ENCODE measurements around the gene ZNF79. TPM values are rescaled to one million over a fixed set of nuclear protein-coding genes. Genes with fewer than 3 reads are reported as not detected.
"Not testable (repeated sequence)": the region's sequence is repeated elsewhere in the genome, so short reads cannot be mapped to it uniquely, and the experiment has no call there.

The ZNF79 gene
- total RNA-seq, 1 experiment from 2014 or later, result 7.1 TPM

- not testable (repeated sequence) for DNase-seq (ENCODE audit: low read depth in 1 of 2, low spot score in 2 of 2); H3K9me3 ChIP-seq (replicated peaks); H3K27ac ChIP-seq; H3K4me3 ChIP-seq; H3K27me3 ChIP-seq (replicated peaks); H3K36me3 ChIP-seq
- H3K4me1 ChIP-seq (replicated peaks), result peaks cover 14% of the 10 kb centered on the region
These were observed 42.3 kb downstream of the ZNF79 start for GRCh38 chr9:127466407-127466917.

- H3K36me3 ChIP-seq, result no peaks in the 10 kb centered on the region
- no peak overlapping the region for H3K27ac ChIP-seq
- no peak for DNase-seq (ENCODE audit: low read depth in 1 of 2, low spot score in 2 of 2)
- H3K9me3 ChIP-seq (replicated peaks), result no peaks in the 10 kb centered on the region
- peaks cover 14% of the 10 kb centered on the region for H3K4me1 ChIP-seq (replicated peaks)
- H3K27me3 ChIP-seq (replicated peaks), result no peaks in the 10 kb centered on the region
- H3K4me3 ChIP-seq, result no peak overlapping the region
These were observed 43.4 kb downstream of the ZNF79 start for GRCh38 chr9:127467621-127468020.

- H3K4me1 ChIP-seq (replicated peaks), result no peaks in the 10 kb centered on the region
- DNase-seq (ENCODE audit: low read depth in 1 of 2, low spot score in 2 of 2), result no peak
- no peak overlapping the region for H3K4me3 ChIP-seq
These were observed 46.5 kb downstream of the ZNF79 start for GRCh38 chr9:127470662-127471061.

GRCh38 chr9:127473501-127473900, 49.3 kb downstream of the ZNF79 start:
- Histone ChIP-seq H3K27me3 (replicated peaks) (no peaks in the 10 kb centered on the region), H3K4me3 (no peak overlapping the region), H3K9me3 (replicated peaks) (no peaks in the 10 kb centered on the region), H3K4me1 (replicated peaks) (no peaks in the 10 kb centered on the region), H3K27ac (no peak overlapping the region), H3K36me3 (no peaks in the 10 kb centered on the region)
- no peak for DNase-seq (ENCODE audit: low read depth in 1 of 2, low spot score in 2 of 2)

More at GRCh38 chr9:127470662-127471061, 46.5 kb downstream of the ZNF79 start:
- no peaks in the 10 kb centered on the region for H3K9me3 ChIP-seq (replicated peaks)
- H3K36me3 ChIP-seq, result no peaks in the 10 kb centered on the region
- no peaks in the 10 kb centered on the region for H3K27me3 ChIP-seq (replicated peaks)
- no peak overlapping the region for H3K27ac ChIP-seq

- Histone ChIP-seq H3K4me3 (no peak overlapping the region), H3K9me3 (replicated peaks) (no peaks in the 10 kb centered on the region), H3K4me1 (replicated peaks) (no peaks in the 10 kb centered on the region), H3K36me3 (no peaks in the 10 kb centered on the region), H3K27me3 (replicated peaks) (no peaks in the 10 kb centered on the region), H3K27ac (no peak overlapping the region)
- DNase-seq (ENCODE audit: low read depth in 1 of 2, low spot score in 2 of 2), result no peak
These were observed 49.8 kb downstream of the ZNF79 start for GRCh38 chr9:127473932-127474331.

- no peak overlapping the region for H3K27ac ChIP-seq
- DNase-seq (ENCODE audit: low read depth in 1 of 2, low spot score in 2 of 2), result no peak
- H3K9me3 ChIP-seq (replicated peaks), result no peaks in the 10 kb centered on the region
- no peak overlapping the region for H3K4me3 ChIP-seq
- H3K27me3 ChIP-seq (replicated peaks), result no peaks in the 10 kb centered on the region
- H3K36me3 ChIP-seq, result no peaks in the 10 kb centered on the region
- H3K4me1 ChIP-seq (replicated peaks), result no peaks in the 10 kb centered on the region
These were observed 50.4 kb downstream of the ZNF79 start for GRCh38 chr9:127474592-127474991.

GRCh38 chr9:127479507-127480081, 55.4 kb downstream of the ZNF79 start:
- H3K27ac ChIP-seq, result no peak overlapping the region
- H3K9me3 ChIP-seq (replicated peaks), result no peaks in the 10 kb centered on the region
- H3K36me3 ChIP-seq, result no peaks in the 10 kb centered on the region
- no peaks in the 10 kb centered on the region for H3K4me1 ChIP-seq (replicated peaks)
- no peak for DNase-seq (ENCODE audit: low read depth in 1 of 2, low spot score in 2 of 2)
- H3K27me3 ChIP-seq (replicated peaks), result no peaks in the 10 kb centered on the region
- no peak overlapping the region for H3K4me3 ChIP-seq

- Histone ChIP-seq H3K27ac (no peak overlapping the region), H3K36me3 (peaks cover 4% of the 10 kb centered on the region; the same call in 1 of the 2 replicates), H3K9me3 (replicated peaks) (no peaks in the 10 kb centered on the region), H3K27me3 (replicated peaks) (no peaks in the 10 kb centered on the region), H3K4me1 (replicated peaks) (no peaks in the 10 kb centered on the region), H3K4me3 (no peak overlapping the region)
- no peak for DNase-seq (ENCODE audit: low read depth in 1 of 2, low spot score in 2 of 2)
These were observed 58.5 kb downstream of the ZNF79 start for GRCh38 chr9:127482662-127483061.

GRCh38 chr9:127485995-127486394, 61.8 kb downstream of the ZNF79 start:
- H3K4me1 ChIP-seq (replicated peaks), result no peaks in the 10 kb centered on the region
- H3K27ac ChIP-seq, result no peak overlapping the region
- no peaks in the 10 kb centered on the region for H3K9me3 ChIP-seq (replicated peaks)
- no peaks in the 10 kb centered on the region for H3K27me3 ChIP-seq (replicated peaks)
- peaks cover 4% of the 10 kb centered on the region; the same call in 1 of the 2 replicates for H3K36me3 ChIP-seq
- no peak overlapping the region for H3K4me3 ChIP-seq
- DNase-seq (ENCODE audit: low read depth in 1 of 2, low spot score in 2 of 2), result no peak

GRCh38 chr9:127488946-127489345, 64.8 kb downstream of the ZNF79 start:
- no peaks in the 10 kb centered on the region for H3K27me3 ChIP-seq (replicated peaks)
- H3K27ac ChIP-seq, result no peak overlapping the region
- no peaks in the 10 kb centered on the region for H3K9me3 ChIP-seq (replicated peaks)
- DNase-seq (ENCODE audit: low read depth in 1 of 2, low spot score in 2 of 2), result no peak
- peaks cover 7% of the 10 kb centered on the region; the same call in 1 of the 2 replicates for H3K36me3 ChIP-seq
- no peak overlapping the region for H3K4me3 ChIP-seq
- no peaks in the 10 kb centered on the region for H3K4me1 ChIP-seq (replicated peaks)

GRCh38 chr9:127489471-127490115, 65.4 kb downstream of the ZNF79 start:
- Histone ChIP-seq H3K27me3 (replicated peaks) (no peaks in the 10 kb centered on the region), H3K27ac (no peak overlapping the region), H3K4me1 (replicated peaks) (no peaks in the 10 kb centered on the region; the same call in 1 of the 2 replicates), H3K4me3 (no peak overlapping the region), H3K9me3 (replicated peaks) (no peaks in the 10 kb centered on the region), H3K36me3 (peaks cover 13% of the 10 kb centered on the region; the same call in 1 of the 2 replicates)
- no peak for DNase-seq (ENCODE audit: low read depth in 1 of 2, low spot score in 2 of 2)

GRCh38 chr9:127490535-127491230, 66.5 kb downstream of the ZNF79 start:
- Histone ChIP-seq H3K27ac (no peak overlapping the region), H3K36me3 (peaks cover 12% of the 10 kb centered on the region; the same call in 1 of the 2 replicates), H3K27me3 (replicated peaks) (no peaks in the 10 kb centered on the region), H3K4me1 (replicated peaks) (peaks cover 10% of the 10 kb centered on the region), H3K4me3 (no peak overlapping the region), H3K9me3 (replicated peaks) (no peaks in the 10 kb centered on the region)
- DNase-seq (ENCODE audit: low read depth in 1 of 2, low spot score in 2 of 2), result no peak

GRCh38 chr9:127491516-127491915, 67.3 kb downstream of the ZNF79 start:
- H3K9me3 ChIP-seq (replicated peaks), result no peaks in the 10 kb centered on the region
- no peak for DNase-seq (ENCODE audit: low read depth in 1 of 2, low spot score in 2 of 2)
- H3K36me3 ChIP-seq, result peaks cover 11% of the 10 kb centered on the region

GRCh38 chr9:127492616-127493015, 68.4 kb downstream of the ZNF79 start:
- Histone ChIP-seq H3K4me3 (no peak overlapping the region), H3K9me3 (replicated peaks) (no peaks in the 10 kb centered on the region), H3K27me3 (replicated peaks) (no peaks in the 10 kb centered on the region), H3K4me1 (replicated peaks) (peaks cover 20% of the 10 kb centered on the region), H3K27ac (no peak overlapping the region), H3K36me3 (peaks cover 21% of the 10 kb centered on the region)
- DNase-seq (ENCODE audit: low read depth in 1 of 2, low spot score in 2 of 2), result no peak

More at GRCh38 chr9:127491516-127491915, 67.3 kb downstream of the ZNF79 start:
- no peak overlapping the region for H3K4me3 ChIP-seq
- peaks cover 19% of the 10 kb centered on the region for H3K4me1 ChIP-seq (replicated peaks)
- H3K27me3 ChIP-seq (replicated peaks), result no peaks in the 10 kb centered on the region
- no peak overlapping the region for H3K27ac ChIP-seq
